SH-SY5Y (cell line): ENCODE results near the gene VPS13D.

Experiments used
- GATA2 ChIP-seq: IDR thresholded peaks from 2 replicates; pipeline ENCODE4 v1.6.1; 2011; ENCODE audit warnings: mild to moderate bottlenecking, low read depth, low read length
- GATA3 ChIP-seq: IDR thresholded peaks from 2 replicates; pipeline ENCODE4 v1.6.1; 2011; ENCODE audit warnings: low read depth, mild to moderate bottlenecking, low read length, moderate library complexity

The VPS13D gene

GRCh38 chr1:12511516-12512468 is 282.0 kb downstream of the VPS13D start:
- TF ChIP-seq GATA3 (no peak), GATA2 (no peak)

- TF ChIP-seq GATA3 = no peak
- no peak for TF ChIP-seq GATA2
These were observed 283.4 kb downstream of the VPS13D start for GRCh38 chr1:12513181-12513580.

GRCh38 chr1:12514590-12514989 is 284.8 kb downstream of the VPS13D start:
- TF ChIP-seq GATA3 (no peak), GATA2 (no peak)

GRCh38 chr1:12515234-12515633 is 285.4 kb downstream of the VPS13D start:
- no peak for TF ChIP-seq GATA3
- TF ChIP-seq GATA2 = no peak

- TF ChIP-seq GATA3 (no peak), GATA2 (no peak)
These were observed 286.9 kb downstream of the VPS13D start for GRCh38 chr1:12516741-12517140.

- TF ChIP-seq GATA2 = no peak
- no peak for TF ChIP-seq GATA3
These were observed 289.3 kb downstream of the VPS13D start for GRCh38 chr1:12518931-12519692.

- no peak for TF ChIP-seq GATA3
- no peak for TF ChIP-seq GATA2
These were observed 290.0 kb downstream of the VPS13D start for GRCh38 chr1:12519693-12520364.

GRCh38 chr1:12521096-12521495 is 291.3 kb downstream of the VPS13D start:
- TF ChIP-seq GATA3 = peak; percentile 76
- peak; percentile 78 for TF ChIP-seq GATA2

GRCh38 chr1:12524266-12524665 is 294.4 kb downstream of the VPS13D start:
- TF ChIP-seq GATA3 = no peak
- no peak for TF ChIP-seq GATA2

GRCh38 chr1:12525311-12526181 is 295.7 kb downstream of the VPS13D start:
- TF ChIP-seq GATA3 = no peak
- TF ChIP-seq GATA2 = no peak

- TF ChIP-seq GATA2 = no peak
- no peak for TF ChIP-seq GATA3
These were observed 297.7 kb downstream of the VPS13D start for GRCh38 chr1:12527564-12527963.

- TF ChIP-seq GATA3 (no peak), GATA2 (no peak)
These were observed 298.4 kb downstream of the VPS13D start for GRCh38 chr1:12528021-12528852.
